ENCODE measurements around the gene PLXNA1.

The PLXNA1 gene

GRCh38 chr3:127020543-127020942, 37.6 kb downstream of the PLXNA1 start:
- no peak for DNase-seq (ENCODE audit: insufficient read length, low spot score)
- TF ChIP-seq POLR2AphosphoS5 (IDR thresholded peaks at IDR 0.05; ENCODE audit: low read depth, low read length) (no peak), SPI1 (IDR thresholded peaks at IDR 0.05; ENCODE audit: low read depth, low read length) (no peak), POU2F2 (IDR thresholded peaks at IDR 0.05; ENCODE audit: low read depth, low read length) (no peak), TAF1 (IDR thresholded peaks at IDR 0.05; ENCODE audit: low read depth, low read length) (no peak), PAX5 (IDR thresholded peaks at IDR 0.05; ENCODE audit: insufficient read depth, low read length, severe bottlenecking) (no peak), POLR2A (IDR thresholded peaks at IDR 0.05; ENCODE audit: low read depth, low read length) (no peak)
- FAIRE-seq = no peak

- TF ChIP-seq POLR2AphosphoS5 (IDR thresholded peaks at IDR 0.05; ENCODE audit: low read depth, low read length) (no peak), SPI1 (IDR thresholded peaks at IDR 0.05; ENCODE audit: low read depth, low read length) (no peak), PAX5 (IDR thresholded peaks at IDR 0.05; ENCODE audit: insufficient read depth, low read length, severe bottlenecking) (no peak), POU2F2 (IDR thresholded peaks at IDR 0.05; ENCODE audit: low read depth, low read length) (no peak), POLR2A (IDR thresholded peaks at IDR 0.05; ENCODE audit: low read depth, low read length) (no peak), TAF1 (IDR thresholded peaks at IDR 0.05; ENCODE audit: low read depth, low read length) (no peak)
- FAIRE-seq (no peak), DNase-seq (ENCODE audit: insufficient read length, low spot score) (no peak)
Observed at GRCh38 chr3:127022849-127023248, 39.9 kb downstream of the PLXNA1 start.

- no peak for TF ChIP-seq POLR2A (IDR thresholded peaks at IDR 0.05; ENCODE audit: low read depth, low read length)
- TF ChIP-seq PAX5 (IDR thresholded peaks at IDR 0.05; ENCODE audit: insufficient read depth, low read length, severe bottlenecking) = no peak
- no peak for TF ChIP-seq POLR2AphosphoS5 (IDR thresholded peaks at IDR 0.05; ENCODE audit: low read depth, low read length)
- TF ChIP-seq TAF1 (IDR thresholded peaks at IDR 0.05; ENCODE audit: low read depth, low read length) = no peak
- TF ChIP-seq POU2F2 (IDR thresholded peaks at IDR 0.05; ENCODE audit: low read depth, low read length) = no peak
- TF ChIP-seq SPI1 (IDR thresholded peaks at IDR 0.05; ENCODE audit: low read depth, low read length) = no peak
- no peak for DNase-seq (ENCODE audit: insufficient read length, low spot score)
- FAIRE-seq = no peak
Observed at GRCh38 chr3:127025456-127025855, 42.5 kb downstream of the PLXNA1 start.

- TF ChIP-seq POLR2AphosphoS5 (IDR thresholded peaks at IDR 0.05; ENCODE audit: low read depth, low read length) (no peak), POU2F2 (IDR thresholded peaks at IDR 0.05; ENCODE audit: low read depth, low read length) (no peak), SPI1 (IDR thresholded peaks at IDR 0.05; ENCODE audit: low read depth, low read length) (no peak), TAF1 (IDR thresholded peaks at IDR 0.05; ENCODE audit: low read depth, low read length) (no peak)
- no peak for DNase-seq (ENCODE audit: insufficient read length, low spot score)
- no peak for FAIRE-seq
Observed at GRCh38 chr3:127026036-127026435, 43.1 kb downstream of the PLXNA1 start.

GRCh38 chr3:127026661-127027060, 43.7 kb downstream of the PLXNA1 start:
- no peak for TF ChIP-seq PAX5 (IDR thresholded peaks at IDR 0.05; ENCODE audit: insufficient read depth, low read length, severe bottlenecking)
- no peak for TF ChIP-seq POU2F2 (IDR thresholded peaks at IDR 0.05; ENCODE audit: low read depth, low read length)
- TF ChIP-seq POLR2AphosphoS5 (IDR thresholded peaks at IDR 0.05; ENCODE audit: low read depth, low read length) = no peak
- no peak for TF ChIP-seq POLR2A (IDR thresholded peaks at IDR 0.05; ENCODE audit: low read depth, low read length)
- TF ChIP-seq TAF1 (IDR thresholded peaks at IDR 0.05; ENCODE audit: low read depth, low read length) = no peak
- TF ChIP-seq SPI1 (IDR thresholded peaks at IDR 0.05; ENCODE audit: low read depth, low read length) = no peak
- FAIRE-seq (no peak), DNase-seq (ENCODE audit: insufficient read length, low spot score) (no peak)

GRCh38 chr3:127027061-127027735, 44.3 kb downstream of the PLXNA1 start:
- FAIRE-seq = no peak
- no peak for TF ChIP-seq SPI1 (IDR thresholded peaks at IDR 0.05; ENCODE audit: low read depth, low read length)
- no peak for TF ChIP-seq TAF1 (IDR thresholded peaks at IDR 0.05; ENCODE audit: low read depth, low read length)
- TF ChIP-seq POLR2A (IDR thresholded peaks at IDR 0.05; ENCODE audit: low read depth, low read length) = no peak
- no peak for TF ChIP-seq POLR2AphosphoS5 (IDR thresholded peaks at IDR 0.05; ENCODE audit: low read depth, low read length)
- TF ChIP-seq POU2F2 (IDR thresholded peaks at IDR 0.05; ENCODE audit: low read depth, low read length) = no peak
- no peak for TF ChIP-seq PAX5 (IDR thresholded peaks at IDR 0.05; ENCODE audit: insufficient read depth, low read length, severe bottlenecking)

GRCh38 chr3:127027811-127028548, 45.1 kb downstream of the PLXNA1 start:
- FAIRE-seq (no peak), DNase-seq (ENCODE audit: insufficient read length, low spot score) (no peak)
- TF ChIP-seq SPI1 (IDR thresholded peaks at IDR 0.05; ENCODE audit: low read depth, low read length) (no peak), TAF1 (IDR thresholded peaks at IDR 0.05; ENCODE audit: low read depth, low read length) (no peak), POLR2AphosphoS5 (IDR thresholded peaks at IDR 0.05; ENCODE audit: low read depth, low read length) (no peak), POLR2A (IDR thresholded peaks at IDR 0.05; ENCODE audit: low read depth, low read length) (no peak), PAX5 (IDR thresholded peaks at IDR 0.05; ENCODE audit: insufficient read depth, low read length, severe bottlenecking) (no peak), POU2F2 (IDR thresholded peaks at IDR 0.05; ENCODE audit: low read depth, low read length) (no peak)

More at GRCh38 chr3:127027061-127027735, 44.3 kb downstream of the PLXNA1 start:
- no peak for DNase-seq (ENCODE audit: insufficient read length, low spot score)

GRCh38 chr3:127028781-127029657, 46.1 kb downstream of the PLXNA1 start:
- TF ChIP-seq PAX5 (IDR thresholded peaks at IDR 0.05; ENCODE audit: insufficient read depth, low read length, severe bottlenecking) = no peak
- TF ChIP-seq TAF1 (IDR thresholded peaks at IDR 0.05; ENCODE audit: low read depth, low read length) = no peak
- TF ChIP-seq POU2F2 (IDR thresholded peaks at IDR 0.05; ENCODE audit: low read depth, low read length) = no peak
- TF ChIP-seq SPI1 (IDR thresholded peaks at IDR 0.05; ENCODE audit: low read depth, low read length) = no peak
- TF ChIP-seq POLR2A (IDR thresholded peaks at IDR 0.05; ENCODE audit: low read depth, low read length) = no peak
- TF ChIP-seq POLR2AphosphoS5 (IDR thresholded peaks at IDR 0.05; ENCODE audit: low read depth, low read length) = no peak
- FAIRE-seq (no peak), DNase-seq (ENCODE audit: insufficient read length, low spot score) (no peak)

All from GM12891 (cell line).